ENCODE results near the gene TJP2.

TJP2 gene

GRCh38 chr9:69313175-69313574 lies 139.1 kb downstream of the TJP2 start:
- H3K9me3 ChIP-seq (ENCODE audit: insufficient read depth, low read length) = peaks cover 5% of the 10 kb centered on the region; the same call in 1 of the 2 replicates
- H3K36me3 ChIP-seq (replicated peaks; ENCODE audit: low read depth, low read length) = no peaks in the 10 kb centered on the region
- no peaks in the 10 kb centered on the region for H3K27me3 ChIP-seq (ENCODE audit: low read depth, low read length)
- no peak overlapping the region for H3K4me3 ChIP-seq (ENCODE audit: low read length)
- no peak overlapping the region for H3K9ac ChIP-seq (ENCODE audit: low read length)
- no peaks in the 10 kb centered on the region for H3K79me2 ChIP-seq (ENCODE audit: low read length)
- no peaks in the 10 kb centered on the region for H4K20me1 ChIP-seq (ENCODE audit: insufficient read depth, low read length)
- no peaks in the 10 kb centered on the region for H3K4me1 ChIP-seq (ENCODE audit: low read length)
- TF ChIP-seq EZH2phosphoT487 (IDR thresholded peaks at IDR 0.05; ENCODE audit: low read depth) = no peak
- no peak for TF ChIP-seq CTCF (IDR thresholded peaks at IDR 0.05; ENCODE audit: low read depth, low read length)
- no peak overlapping the region for H2AFZ ChIP-seq (ENCODE audit: low read depth, low read length)
- no peak overlapping the region for H3K4me2 ChIP-seq (ENCODE audit: low read length)
- no peak overlapping the region for H3K27ac ChIP-seq (ENCODE audit: low read length)

- Histone ChIP-seq H2AFZ (ENCODE audit: low read depth, low read length) (no peak overlapping the region), H3K27ac (ENCODE audit: low read length) (no peak overlapping the region), H3K4me2 (ENCODE audit: low read length) (no peak overlapping the region), H3K9ac (ENCODE audit: low read length) (no peak overlapping the region), H3K9me3 (ENCODE audit: insufficient read depth, low read length) (peaks cover 5% of the 10 kb centered on the region; the same call in 1 of the 2 replicates), H4K20me1 (ENCODE audit: insufficient read depth, low read length) (no peaks in the 10 kb centered on the region), H3K4me1 (ENCODE audit: low read length) (no peaks in the 10 kb centered on the region), H3K79me2 (ENCODE audit: low read length) (no peaks in the 10 kb centered on the region), H3K36me3 (replicated peaks; ENCODE audit: low read depth, low read length) (no peaks in the 10 kb centered on the region), H3K27me3 (ENCODE audit: low read depth, low read length) (no peaks in the 10 kb centered on the region), H3K4me3 (ENCODE audit: low read length) (no peak overlapping the region)
- no peak for TF ChIP-seq EZH2phosphoT487 (IDR thresholded peaks at IDR 0.05; ENCODE audit: low read depth)
- no peak for TF ChIP-seq CTCF (IDR thresholded peaks at IDR 0.05; ENCODE audit: low read depth, low read length)
These were observed 140.5 kb downstream of the TJP2 start for GRCh38 chr9:69314547-69314946.

- Histone ChIP-seq H3K36me3 (replicated peaks; ENCODE audit: low read depth, low read length) (no peaks in the 10 kb centered on the region), H3K9me3 (ENCODE audit: insufficient read depth, low read length) (peaks cover 5% of the 10 kb centered on the region; the same call in 1 of the 2 replicates), H2AFZ (ENCODE audit: low read depth, low read length) (no peak overlapping the region), H4K20me1 (ENCODE audit: insufficient read depth, low read length) (no peaks in the 10 kb centered on the region), H3K79me2 (ENCODE audit: low read length) (no peaks in the 10 kb centered on the region), H3K4me1 (ENCODE audit: low read length) (no peaks in the 10 kb centered on the region), H3K4me2 (ENCODE audit: low read length) (no peak overlapping the region), H3K4me3 (ENCODE audit: low read length) (no peak overlapping the region), H3K27me3 (ENCODE audit: low read depth, low read length) (no peaks in the 10 kb centered on the region), H3K9ac (ENCODE audit: low read length) (no peak overlapping the region), H3K27ac (ENCODE audit: low read length) (no peak overlapping the region)
- TF ChIP-seq CTCF (IDR thresholded peaks at IDR 0.05; ENCODE audit: low read depth, low read length) (no peak), EZH2phosphoT487 (IDR thresholded peaks at IDR 0.05; ENCODE audit: low read depth) (no peak)
These were observed 143.0 kb downstream of the TJP2 start for GRCh38 chr9:69317081-69317480.

GRCh38 chr9:69317894-69318293 lies 143.8 kb downstream of the TJP2 start:
- peaks cover 5% of the 10 kb centered on the region; the same call in 1 of the 2 replicates for H3K9me3 ChIP-seq (ENCODE audit: insufficient read depth, low read length)
- no peak overlapping the region for H3K4me2 ChIP-seq (ENCODE audit: low read length)
- H3K27me3 ChIP-seq (ENCODE audit: low read depth, low read length) = no peaks in the 10 kb centered on the region
- H4K20me1 ChIP-seq (ENCODE audit: insufficient read depth, low read length) = no peaks in the 10 kb centered on the region
- TF ChIP-seq EZH2phosphoT487 (IDR thresholded peaks at IDR 0.05; ENCODE audit: low read depth) (no peak), CTCF (IDR thresholded peaks at IDR 0.05; ENCODE audit: low read depth, low read length) (no peak)
- no peak overlapping the region for H3K27ac ChIP-seq (ENCODE audit: low read length)
- no peak overlapping the region for H2AFZ ChIP-seq (ENCODE audit: low read depth, low read length)
- no peaks in the 10 kb centered on the region for H3K36me3 ChIP-seq (replicated peaks; ENCODE audit: low read depth, low read length)
- H3K79me2 ChIP-seq (ENCODE audit: low read length) = no peaks in the 10 kb centered on the region
- no peaks in the 10 kb centered on the region for H3K4me1 ChIP-seq (ENCODE audit: low read length)
- no peak overlapping the region for H3K9ac ChIP-seq (ENCODE audit: low read length)
- H3K4me3 ChIP-seq (ENCODE audit: low read length) = no peak overlapping the region
